Measurements from ENCODE around the gene YARS1.

YARS1 gene

DNA sequence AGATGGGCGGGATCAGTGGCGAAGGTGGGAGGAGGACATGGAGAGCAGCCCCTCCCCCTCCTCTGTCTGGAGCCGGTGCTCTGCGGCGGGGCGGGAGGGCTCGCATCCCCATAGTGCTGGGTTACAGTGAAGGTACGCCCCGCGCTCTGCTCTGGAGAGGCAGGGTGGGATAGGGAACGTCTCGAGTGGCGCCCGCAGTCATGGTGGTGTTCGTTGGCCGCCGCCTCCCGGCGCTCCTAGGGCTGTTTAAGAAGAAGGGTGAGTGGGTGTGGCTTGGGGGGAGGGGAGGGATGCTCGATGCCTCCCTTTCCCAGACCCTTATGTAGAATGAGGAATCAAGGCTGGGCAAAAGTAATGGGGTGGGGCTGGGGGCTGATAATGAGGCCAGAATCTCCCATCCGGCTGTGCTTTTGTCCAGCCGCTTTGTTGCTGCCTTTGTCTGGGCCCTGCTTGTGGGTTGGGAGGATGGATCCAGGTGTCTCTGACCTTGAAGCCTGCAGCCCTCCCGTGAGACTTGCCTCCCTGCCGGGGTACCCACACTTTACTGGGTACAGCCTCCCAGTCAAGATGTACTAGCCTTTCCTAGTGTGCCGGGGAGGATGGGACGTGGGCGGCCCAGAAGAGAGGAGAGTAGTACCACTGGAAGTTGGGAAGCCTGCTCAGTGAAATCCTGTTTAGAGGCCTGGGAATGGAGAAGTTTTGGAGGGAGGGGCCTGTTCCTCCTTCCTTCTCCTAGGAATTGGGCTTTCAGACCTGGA is 51.4 kb downstream of the YARS1 start:
- in situ Hi-C loops (cut with HindIII; ENCODE audit: low sequenced_read_pairs) = no loop called here
- no peak for TF ChIP-seq CTCF (IDR thresholded peaks at IDR 0.05; ENCODE audit: low read depth, low read length, missing control alignments)
- DNase-seq (ENCODE audit: low read depth) = no peak
- no peak overlapping the region for H3K4me3 ChIP-seq (ENCODE audit: low read depth, low read length)

GRCh38 chr1:32764826-32765569 is 52.2 kb downstream of the YARS1 start:
- DNase-seq (ENCODE audit: low read depth) = no peak
- TF ChIP-seq CTCF (IDR thresholded peaks at IDR 0.05; ENCODE audit: low read depth, low read length, missing control alignments) = no peak
- H3K4me3 ChIP-seq (ENCODE audit: low read depth, low read length) = no peak overlapping the region
- in situ Hi-C loops (cut with HindIII; ENCODE audit: low sequenced_read_pairs) = no loop called here

- no peak overlapping the region for H3K4me3 ChIP-seq (ENCODE audit: low read depth, low read length)
- in situ Hi-C loops (cut with HindIII; ENCODE audit: low sequenced_read_pairs) = no loop called here
- no peak for TF ChIP-seq CTCF (IDR thresholded peaks at IDR 0.05; ENCODE audit: low read depth, low read length, missing control alignments)
- DNase-seq (ENCODE audit: low read depth) = no peak
These were observed 53.9 kb downstream of the YARS1 start for GRCh38 chr1:32763221-32763620.

DNA sequence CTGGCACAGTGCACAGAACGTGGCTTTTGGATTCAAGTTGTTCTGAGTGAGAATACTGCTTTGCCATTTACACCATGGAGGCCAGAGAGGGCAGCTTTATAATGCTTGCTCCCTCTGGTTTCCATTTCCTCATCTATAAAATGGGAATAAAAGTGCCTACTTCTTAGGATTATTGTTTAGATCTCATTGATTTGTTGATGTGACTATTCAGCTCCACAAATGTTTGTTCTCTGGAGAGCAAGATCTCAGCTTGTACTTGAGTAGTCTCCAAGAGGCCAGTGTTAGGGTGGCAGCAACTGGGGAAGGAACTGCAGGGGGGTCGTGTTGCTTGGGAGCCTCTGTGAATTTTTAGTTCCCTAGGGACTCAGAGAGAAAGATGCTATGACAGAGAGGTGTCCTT is 55.2 kb downstream of the YARS1 start:
- DNase-seq (ENCODE audit: low read depth) = no peak
- TF ChIP-seq CTCF (IDR thresholded peaks at IDR 0.05; ENCODE audit: low read depth, low read length, missing control alignments) = no peak
- in situ Hi-C loops (cut with HindIII; ENCODE audit: low sequenced_read_pairs) = no loop called here
- H3K4me3 ChIP-seq (ENCODE audit: low read depth, low read length) = no peak overlapping the region

DNA sequence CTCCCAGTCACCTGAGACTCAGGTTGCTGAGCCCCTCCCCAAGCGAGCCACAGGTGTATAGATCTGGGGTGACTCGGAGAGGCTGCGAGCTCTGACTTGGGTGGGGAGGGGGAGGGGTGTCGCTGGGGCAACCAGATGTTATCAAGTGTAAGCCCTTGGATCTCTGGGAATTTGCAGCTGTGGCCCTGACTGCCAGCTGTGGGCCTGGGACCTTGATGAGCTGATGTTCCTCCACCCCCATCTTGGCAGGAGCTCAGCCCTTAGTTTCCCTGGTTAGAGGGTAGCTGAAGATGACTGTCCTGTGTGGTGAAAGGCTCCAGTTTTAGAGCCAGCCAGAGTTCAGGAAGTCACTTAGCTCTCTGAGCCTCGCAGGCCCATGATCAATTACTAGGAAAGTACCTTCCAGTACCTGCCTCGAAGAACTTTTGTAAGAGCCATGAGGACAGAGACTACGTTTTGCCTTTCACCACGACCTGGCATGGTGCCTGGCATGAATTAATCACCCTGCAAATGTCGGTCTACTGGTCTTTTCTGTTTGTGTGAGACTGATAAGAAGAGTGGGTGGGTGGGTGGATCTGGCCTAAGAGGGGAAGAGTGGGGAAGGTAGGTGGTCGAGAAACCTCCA is 55.8 kb downstream of the YARS1 start:
- no peak for DNase-seq (ENCODE audit: low read depth)
- TF ChIP-seq CTCF (IDR thresholded peaks at IDR 0.05; ENCODE audit: low read depth, low read length, missing control alignments) = no peak
- in situ Hi-C loops (cut with HindIII; ENCODE audit: low sequenced_read_pairs) = no loop called here
- H3K4me3 ChIP-seq (ENCODE audit: low read depth, low read length) = no peak overlapping the region

- H3K4me3 ChIP-seq (ENCODE audit: low read depth, low read length) = no peak overlapping the region
- in situ Hi-C loops (cut with HindIII; ENCODE audit: low sequenced_read_pairs) = no loop called here
- TF ChIP-seq CTCF (IDR thresholded peaks at IDR 0.05; ENCODE audit: low read depth, low read length, missing control alignments) = no peak
- no peak for DNase-seq (ENCODE audit: low read depth)
These were observed 57.0 kb downstream of the YARS1 start for GRCh38 chr1:32759997-32760623.
